ENCODE data around the gene MYCBP. TPM values are rescaled to one million over a fixed set of nuclear protein-coding genes. Genes with fewer than 3 reads are reported as not detected.

The MYCBP gene
- total and polyA plus RNA-seq, 2 of the 13 experiments (the other 11 are each of a cell fraction or from before 2014, with no cell fraction given) = 11.4 to 30.4 TPM

- H3K27ac ChIP-seq (ENCODE audit: extremely low read length, insufficient read depth, low read length) = no peak overlapping the region
- no peaks in the 10 kb centered on the region for H3K79me2 ChIP-seq (ENCODE audit: insufficient read depth, low read length)
- no peaks in the 10 kb centered on the region for H4K20me1 ChIP-seq (ENCODE audit: insufficient read depth, low read length)
- no peak overlapping the region for H3K4me3 ChIP-seq (replicated peaks in 1 of 3; ENCODE audit: insufficient read depth in 1 of 3, low read depth in 2 of 3, low read length in 3 of 3)
- no peak overlapping the region for H3K4me2 ChIP-seq (ENCODE audit: low read depth, low read length)
- CTCF ChIA-PET (ENCODE audit: low intra/inter-chr PET ratio, low total read pairs) = no interaction called here
- H3K9me3 ChIP-seq (ENCODE audit: low read length) = no peaks in the 10 kb centered on the region
- no peak for DNase-seq (ENCODE audit: low spot score)
- POLR2A ChIA-PET = no interaction called here
- no peak overlapping the region for H2AFZ ChIP-seq (ENCODE audit: low read length)
- WGBS (ENCODE audit: low lambda C conversion rate) = 96% methylated on average over 2 of the region's 2 CpGs
- H3K36me3 ChIP-seq (replicated peaks in 1 of 2; ENCODE audit: control insufficient read depth in 1 of 2, insufficient read depth in 2 of 2, low read length in 2 of 2) = 0 out of 5 replicates have a peak, but pooled peaks cover 0 to 1% of the 10 kb centered on the region in 2 experiments
- in situ Hi-C loops (cut with HindIII; ENCODE audit: extremely low pct_ligation_motif_present, low pct_unique_long_range_greater_than_20kb) = no loop called here
- no peaks in the 10 kb centered on the region for H3K27me3 ChIP-seq (ENCODE audit: control insufficient read depth in 1 of 2, insufficient read depth in 2 of 2, low read length in 2 of 2)
- BruUV-seq (replicated peaks) = no TSS peak
- FAIRE-seq = no peak
- intact Hi-C loops (cut with micrococcal nuclease; ENCODE audit: unreplicated experiment) = no loop called here
- ATAC-seq = no peak
- H3K9ac ChIP-seq (ENCODE audit: insufficient read depth, low read depth, low read length) = no peak overlapping the region
- peak; percentile 60 for TF ChIP-seq ZNF629 (CRISPR knock-in tag; conservative IDR thresholded peaks at IDR 0.05)
- TF ChIP-seq NR0B2 (CRISPR knock-in tag; IDR thresholded peaks at IDR 0.05) = no peak
- peaks cover 33% of the 10 kb centered on the region for H3K4me1 ChIP-seq (ENCODE audit: insufficient read depth, low read length)
These were observed 23.0 kb upstream of the MYCBP start for GRCh38 chr1:38896169-38896568.

GRCh38 chr1:38892976-38893375 is 19.8 kb upstream of the MYCBP start:
- H3K27me3 ChIP-seq (ENCODE audit: control insufficient read depth in 1 of 2, insufficient read depth in 2 of 2, low read length in 2 of 2) = no peaks in the 10 kb centered on the region
- no peak overlapping the region for H3K4me2 ChIP-seq (ENCODE audit: low read depth, low read length)
- H3K4me3 ChIP-seq (replicated peaks in 1 of 3; ENCODE audit: insufficient read depth in 1 of 3, low read depth in 2 of 3, low read length in 3 of 3) = no peak overlapping the region
- H3K4me1 ChIP-seq (ENCODE audit: insufficient read depth, low read length) = peaks cover 42% of the 10 kb centered on the region
- CTCF ChIA-PET (ENCODE audit: low intra/inter-chr PET ratio, low total read pairs) = no interaction called here
- 0 out of 5 replicates have a peak, but pooled peaks cover 0 to 1% of the 10 kb centered on the region in 2 experiments for H3K36me3 ChIP-seq (replicated peaks in 1 of 2; ENCODE audit: control insufficient read depth in 1 of 2, insufficient read depth in 2 of 2, low read length in 2 of 2)
- POLR2A ChIA-PET = no interaction called here
- no peak overlapping the region for H3K9ac ChIP-seq (ENCODE audit: insufficient read depth, low read depth, low read length)
- H3K27ac ChIP-seq (ENCODE audit: extremely low read length, insufficient read depth, low read length) = no peak overlapping the region
- H2AFZ ChIP-seq (ENCODE audit: low read length) = no peak overlapping the region
- intact Hi-C loops (cut with micrococcal nuclease; ENCODE audit: unreplicated experiment) = no loop called here
- no peaks in the 10 kb centered on the region for H3K79me2 ChIP-seq (ENCODE audit: insufficient read depth, low read length)
- no peak for TF ChIP-seq ONECUT2 (CRISPR knock-in tag; IDR thresholded peaks at IDR 0.05)
- no peak for TF ChIP-seq HCFC1 (IDR thresholded peaks at IDR 0.05; ENCODE audit: low read depth, low read length)
- TF ChIP-seq ZNF746 (CRISPR knock-in tag; IDR thresholded peaks at IDR 0.05) = no peak
- TF ChIP-seq ZSCAN31 (CRISPR knock-in tag; IDR thresholded peaks at IDR 0.05; ENCODE audit: low read depth) = no peak
- TF ChIP-seq, protein P1, sequence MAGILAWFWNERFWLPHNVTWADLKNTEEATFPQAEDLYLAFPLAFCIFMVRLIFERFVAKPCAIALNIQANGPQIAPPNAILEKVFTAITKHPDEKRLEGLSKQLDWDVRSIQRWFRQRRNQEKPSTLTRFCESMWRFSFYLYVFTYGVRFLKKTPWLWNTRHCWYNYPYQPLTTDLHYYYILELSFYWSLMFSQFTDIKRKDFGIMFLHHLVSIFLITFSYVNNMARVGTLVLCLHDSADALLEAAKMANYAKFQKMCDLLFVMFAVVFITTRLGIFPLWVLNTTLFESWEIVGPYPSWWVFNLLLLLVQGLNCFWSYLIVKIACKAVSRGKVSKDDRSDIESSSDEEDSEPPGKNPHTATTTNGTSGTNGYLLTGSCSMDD (CRISPR knock-in tag; IDR thresholded peaks at IDR 0.05) = no peak
- no peak for TF ChIP-seq SNAPC2 (CRISPR knock-in tag; IDR thresholded peaks at IDR 0.05)
- TF ChIP-seq KLF13 (CRISPR knock-in tag; IDR thresholded peaks at IDR 0.05) = no peak
- TF ChIP-seq GLI4 (CRISPR knock-in tag; IDR thresholded peaks at IDR 0.05; ENCODE audit: borderline replicate concordance) = no peak
- no peak for TF ChIP-seq KMT2B (CRISPR knock-in tag; IDR thresholded peaks at IDR 0.05)
- TF ChIP-seq ATF7-NPFF (CRISPR knock-in tag; IDR thresholded peaks at IDR 0.05; ENCODE audit: low read depth) = no peak
- no peak for TF ChIP-seq NFIC (IDR thresholded peaks at IDR 0.05; ENCODE audit: low read length)
- no peak for TF ChIP-seq CEBPG (CRISPR knock-in tag; IDR thresholded peaks at IDR 0.05)
- no peaks in the 10 kb centered on the region for H4K20me1 ChIP-seq (ENCODE audit: insufficient read depth, low read length)
- no TSS peak for BruUV-seq (replicated peaks)
- ATAC-seq (no peak), DNase-seq (ENCODE audit: low spot score) (no peak), FAIRE-seq (no peak)
- no peaks in the 10 kb centered on the region for H3K9me3 ChIP-seq (ENCODE audit: low read length)
- in situ Hi-C loops (cut with HindIII; ENCODE audit: extremely low pct_ligation_motif_present, low pct_unique_long_range_greater_than_20kb) = no loop called here
- 95% methylated on average over 1 of the region's 1 CpG for WGBS (ENCODE audit: low lambda C conversion rate)

All from HepG2 (cell line).